NT2/D1 (cell line): Measurements from ENCODE around the gene PNRC2.
"Not testable (repeated sequence)": the region's sequence is repeated elsewhere in the genome, so short reads cannot be mapped to it uniquely, and the experiment has no call there.

Experiments
- SUZ12 ChIP-seq: IDR thresholded peaks from 2 replicates; pipeline ENCODE4 v1.6.1; 2011; ENCODE audit not compliant: insufficient read length, insufficient read depth; ENCODE audit errors: extremely low read depth
- YY1 ChIP-seq: IDR thresholded peaks from 2 replicates; pipeline ENCODE4 v1.6.1; 2011; ENCODE audit not compliant: insufficient read length, insufficient read depth
- ZNF274 ChIP-seq: IDR thresholded peaks from 2 replicates; pipeline ENCODE4 v1.6.1; 2011; ENCODE audit warnings: mild to moderate bottlenecking, low read depth, low read length

DNA sequence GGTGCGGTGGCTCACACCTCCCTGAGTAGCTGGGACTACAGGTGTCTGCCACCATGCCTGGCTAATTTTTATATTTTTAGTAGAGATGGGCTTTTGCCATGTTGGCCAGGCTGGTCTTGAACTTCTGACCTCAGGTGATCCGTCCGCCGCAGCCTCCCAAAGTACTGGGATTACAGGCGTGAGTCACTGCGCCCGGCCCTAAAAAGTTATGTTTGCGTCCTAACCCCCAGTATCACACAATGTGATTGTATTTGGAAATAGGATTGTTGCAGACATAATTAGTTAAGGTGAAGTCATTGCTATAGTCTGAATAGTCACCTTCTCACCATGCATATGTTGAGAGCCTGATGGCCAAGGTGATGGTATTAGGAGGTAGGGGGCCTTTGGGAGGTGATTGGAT lies 53.2 kb downstream of the PNRC2 start:
- not testable (repeated sequence) for TF ChIP-seq ZNF274, SUZ12, YY1
